ENCODE measurements around the gene GXYLT1.
"Not testable (repeated sequence)": the region's sequence is repeated elsewhere in the genome, so short reads cannot be mapped to it uniquely, and the experiment has no call there.

Gene GXYLT1

DNA sequence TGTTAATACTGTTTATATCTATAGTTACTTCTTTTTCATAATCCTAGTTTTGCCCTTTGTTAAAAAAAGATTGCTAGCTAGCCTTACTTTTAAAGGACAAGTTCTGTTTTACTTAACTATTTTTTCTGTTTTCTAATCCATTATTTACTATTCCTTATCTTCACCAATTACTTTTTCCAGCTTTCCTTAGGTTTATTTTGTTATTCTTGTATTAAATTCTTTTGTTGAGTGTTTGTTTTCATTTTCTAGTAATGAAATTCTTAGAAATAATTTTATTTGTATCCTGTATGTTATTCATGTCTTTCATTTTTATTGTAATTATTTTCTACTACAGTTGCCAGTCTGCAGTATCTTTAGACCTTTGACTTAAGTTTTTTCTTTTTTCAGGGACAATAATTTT lies 45.7 kb upstream of the GXYLT1 start:
- no peak for DNase-seq (ENCODE audit: low read depth in 1 of 2, low spot score in 1 of 2)
- Histone ChIP-seq H3K27ac (replicated peaks) (no peak overlapping the region), H3K27me3 (ENCODE audit: insufficient read depth, poor library complexity, severe bottlenecking) (no peaks in the 10 kb centered on the region), H3K4me3 (replicated peaks; ENCODE audit: insufficient read depth, low read length) (no peak overlapping the region)
- no peak for TF ChIP-seq CTCF (IDR thresholded peaks at IDR 0.05; ENCODE audit: insufficient read depth, low read length)
- no peak for TF ChIP-seq POLR2AphosphoS5 (IDR thresholded peaks at IDR 0.05; ENCODE audit: low read depth)
- TF ChIP-seq SPI1 (IDR thresholded peaks at IDR 0.05; ENCODE audit: borderline replicate concordance, low read depth), result no peak
- TF ChIP-seq GABPA (IDR thresholded peaks at IDR 0.05; ENCODE audit: low read depth), result no peak
- TF ChIP-seq REST (IDR thresholded peaks at IDR 0.05; ENCODE audit: insufficient replicate concordance, low read depth), result no peak

DNA sequence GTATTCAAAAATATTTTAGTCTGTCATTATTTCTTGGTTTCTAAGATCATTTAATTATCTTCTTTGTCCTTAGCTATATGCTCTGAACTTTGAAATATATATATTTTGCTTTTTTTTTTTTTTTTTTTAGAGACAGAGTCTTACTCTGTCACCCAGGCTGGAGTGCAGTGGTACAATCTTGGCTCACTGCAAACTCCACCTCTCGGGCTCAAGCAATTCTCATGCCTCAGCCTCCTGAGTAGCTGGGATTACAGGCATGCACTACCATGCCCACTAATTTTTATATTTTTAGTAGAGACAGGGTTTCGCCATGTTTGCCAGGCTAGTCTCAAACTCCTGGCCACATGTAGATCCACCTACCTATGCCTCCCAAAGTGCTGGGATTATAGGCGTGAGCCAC lies 43.6 kb upstream of the GXYLT1 start:
- not testable (repeated sequence) for H3K27me3 ChIP-seq (ENCODE audit: insufficient read depth, poor library complexity, severe bottlenecking); H3K4me3 ChIP-seq (replicated peaks; ENCODE audit: insufficient read depth, low read length); H3K27ac ChIP-seq (replicated peaks); DNase-seq (ENCODE audit: low read depth in 1 of 2, low spot score in 1 of 2)

DNA sequence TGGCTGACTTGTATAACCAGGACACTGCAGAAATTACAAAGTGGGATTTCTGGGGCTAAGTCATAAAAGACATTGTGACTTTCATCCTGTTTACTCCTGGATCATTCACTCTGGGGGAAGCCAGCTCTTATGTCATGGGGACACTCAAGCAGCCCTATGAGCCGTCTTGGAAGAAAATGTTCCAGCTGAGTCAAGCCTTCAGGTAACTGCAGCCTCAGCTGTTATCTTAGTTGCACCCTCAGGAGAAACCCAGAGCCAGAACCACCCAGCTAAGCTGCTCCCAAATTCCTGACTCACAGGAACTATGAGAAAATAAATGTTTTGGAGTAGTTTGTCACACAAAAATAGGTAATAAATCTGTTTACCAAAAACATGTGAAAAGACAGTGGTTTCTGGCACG lies 43.1 kb upstream of the GXYLT1 start:
- DNase-seq (ENCODE audit: low read depth in 1 of 2, low spot score in 1 of 2), result no peak
- H3K4me3 ChIP-seq (replicated peaks; ENCODE audit: insufficient read depth, low read length), result no peak overlapping the region
- no peak overlapping the region for H3K27ac ChIP-seq (replicated peaks)
- TF ChIP-seq POLR2AphosphoS5 (IDR thresholded peaks at IDR 0.05; ENCODE audit: low read depth) (no peak), REST (IDR thresholded peaks at IDR 0.05; ENCODE audit: insufficient replicate concordance, low read depth) (no peak), CTCF (IDR thresholded peaks at IDR 0.05; ENCODE audit: insufficient read depth, low read length) (no peak), SPI1 (IDR thresholded peaks at IDR 0.05; ENCODE audit: borderline replicate concordance, low read depth) (no peak), GABPA (IDR thresholded peaks at IDR 0.05; ENCODE audit: low read depth) (no peak)
- H3K27me3 ChIP-seq (ENCODE audit: insufficient read depth, poor library complexity, severe bottlenecking), result no peaks in the 10 kb centered on the region

DNA sequence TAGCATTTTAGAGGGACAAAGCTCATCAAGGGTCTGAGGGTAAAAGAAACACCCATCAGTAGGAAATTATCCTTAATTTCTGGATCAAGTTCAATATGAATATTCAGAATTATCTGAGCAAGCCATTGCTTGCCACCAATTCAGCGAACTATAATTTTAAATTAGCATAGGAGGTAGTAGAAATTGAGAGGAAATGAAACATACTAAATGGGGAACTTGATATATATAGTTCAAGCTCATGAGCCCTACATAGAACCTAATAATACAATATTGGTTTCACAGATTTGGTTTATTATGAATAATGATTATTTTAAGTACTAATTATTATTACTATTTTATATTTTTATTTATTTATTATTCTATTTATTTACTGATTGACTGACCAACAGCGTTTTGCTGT lies 42.1 kb upstream of the GXYLT1 start:
- DNase-seq (ENCODE audit: low read depth in 1 of 2, low spot score in 1 of 2), result no peak
- no peak for TF ChIP-seq POLR2AphosphoS5 (IDR thresholded peaks at IDR 0.05; ENCODE audit: low read depth)
- TF ChIP-seq SPI1 (IDR thresholded peaks at IDR 0.05; ENCODE audit: borderline replicate concordance, low read depth), result no peak
- no peak for TF ChIP-seq GABPA (IDR thresholded peaks at IDR 0.05; ENCODE audit: low read depth)
- no peak for TF ChIP-seq REST (IDR thresholded peaks at IDR 0.05; ENCODE audit: insufficient replicate concordance, low read depth)
- TF ChIP-seq CTCF (IDR thresholded peaks at IDR 0.05; ENCODE audit: insufficient read depth, low read length), result no peak
- Histone ChIP-seq H3K4me3 (replicated peaks; ENCODE audit: insufficient read depth, low read length) (no peak overlapping the region), H3K27me3 (ENCODE audit: insufficient read depth, poor library complexity, severe bottlenecking) (no peaks in the 10 kb centered on the region), H3K27ac (replicated peaks) (no peak overlapping the region)
